ENCODE data around the gene CRPPA. TPM values are rescaled to one million over a fixed set of nuclear protein-coding genes. Genes with fewer than 3 reads are reported as not detected.

CRPPA gene
- total and polyA plus RNA-seq, 10 of the 15 experiments (the other 5 are each of a cell fraction or from before 2014, with no cell fraction given), result not detected

GRCh38 chr7:16460789-16461493 lies 39.6 kb upstream of the CRPPA start:
- Histone ChIP-seq H3K4me2 (ENCODE audit: control insufficient read depth, insufficient read depth) (no peak overlapping the region), H3K9ac (ENCODE audit: control insufficient read depth, insufficient read depth, low read length) (no peak overlapping the region), H3K4me1 (ENCODE audit: control insufficient read depth, insufficient read depth, low read length) (no peaks in the 10 kb centered on the region), H2AFZ (ENCODE audit: control insufficient read depth, low read depth, low read length) (no peak overlapping the region), H3K27me3 (replicated peaks in 1 of 2; ENCODE audit: control insufficient read depth in 2 of 2, insufficient read depth in 2 of 2, low read length in 1 of 2) (no peaks in the 10 kb centered on the region), H4K20me1 (ENCODE audit: control insufficient read depth, insufficient read depth) (no peaks in the 10 kb centered on the region), H3K27ac (ENCODE audit: control insufficient read depth, insufficient read depth) (no peak overlapping the region), H3K36me3 (ENCODE audit: control insufficient read depth in 2 of 2, insufficient read depth in 2 of 2, low read length in 1 of 2) (no peaks in the 10 kb centered on the region), H3K79me2 (ENCODE audit: control insufficient read depth, insufficient read depth, low read length) (no peaks in the 10 kb centered on the region), H3K4me3 (no peak overlapping the region), H3K9me3 (replicated peaks; ENCODE audit: control insufficient read depth, insufficient read depth, low read length) (no peaks in the 10 kb centered on the region)
- ATAC-seq (no peak), FAIRE-seq (no peak), DNase-seq (ENCODE audit: low read depth, low spot score) (no peak)
- intact Hi-C loops (cut with micrococcal nuclease; ENCODE audit: unreplicated experiment) (no loop called here), in situ Hi-C loops (cut with MboI) (no loop called here)
- TF ChIP-seq ATF7 (IDR thresholded peaks at IDR 0.05; ENCODE audit: low read depth) (no peak), BCL3 (IDR thresholded peaks at IDR 0.05; ENCODE audit: borderline replicate concordance, insufficient read depth, low read depth, low read length, poor library complexity, severe bottlenecking) (no peak), ZNF384 (IDR thresholded peaks at IDR 0.05; ENCODE audit: borderline replicate concordance, low read depth, low read length) (no peak), MEF2A (IDR thresholded peaks at IDR 0.05; ENCODE audit: insufficient read depth, low read depth, low read length) (no peak), IRF3 (IDR thresholded peaks at IDR 0.05) (no peak), FOXK2 (IDR thresholded peaks at IDR 0.05) (no peak), CUX1 (IDR thresholded peaks at IDR 0.05; ENCODE audit: insufficient replicate concordance, low read depth, low read length) (no peak), SREBF2 (IDR thresholded peaks at IDR 0.05; ENCODE audit: low read length) (no peak), ZZZ3 (IDR thresholded peaks at IDR 0.05; ENCODE audit: control insufficient read depth, insufficient read length, low read depth) (no peak), PBX3 (IDR thresholded peaks at IDR 0.05; ENCODE audit: insufficient replicate concordance, low read depth, low read length) (no peak), NR2C1 (IDR thresholded peaks at IDR 0.05) (no peak), CREB1 (IDR thresholded peaks at IDR 0.05; ENCODE audit: low read depth) (no peak), SRF (IDR thresholded peaks at IDR 0.05; ENCODE audit: low read depth in 2 of 2, low read length in 2 of 2) (no peak), SIN3A (IDR thresholded peaks at IDR 0.05; ENCODE audit: low read depth, low read length) (no peak), TCF12 (IDR thresholded peaks at IDR 0.05; ENCODE audit: low read depth, low read length) (no peak), HDAC6 (IDR thresholded peaks at IDR 0.05; ENCODE audit: unreplicated experiment) (no peak)
- BruUV-seq (replicated peaks), result no TSS peak
- POLR2A ChIA-PET, result no interaction called here
- RAD21 ChIA-PET (ENCODE audit: unreplicated experiment), result no interaction called here
- SMC1A ChIA-PET (ENCODE audit: uncharacterized antibody, unreplicated experiment), result interaction anchor here (1.4 kb wide), 1 partner anchor 172 kb away, joined by 3 read pairs; no protein-coding TSS in a partner anchor
- CTCF ChIA-PET, result no interaction called here
- WGBS (ENCODE audit: insufficient coverage, insufficient replicate concordance, low lambda C conversion rate, missing lambda C conversion rate), result 8% methylated on average over 2 of the region's 2 CpGs
